Measurements from ENCODE around the gene NRG3.

Gene NRG3

DNA sequence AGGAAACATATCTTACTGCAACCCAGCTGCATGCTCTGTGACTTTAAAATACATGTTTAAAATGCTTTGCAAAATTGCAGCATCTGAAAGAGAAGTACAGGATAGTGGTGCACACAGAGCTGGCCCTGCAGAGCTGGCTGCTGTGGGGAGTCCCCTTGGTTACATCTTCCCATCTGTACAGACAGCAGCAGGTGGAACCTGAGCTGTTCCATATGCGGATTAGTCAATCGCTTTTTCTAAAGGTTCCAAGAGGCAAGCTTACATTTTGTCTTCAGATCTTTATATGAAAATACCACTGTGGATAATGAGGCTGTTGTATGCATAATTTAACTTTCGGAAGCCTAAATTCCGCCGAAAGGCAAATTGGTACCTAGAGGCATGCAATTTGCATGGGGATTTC lies 444.1 kb downstream of the NRG3 start:
- Histone ChIP-seq H3K4me3 (ENCODE audit: low read length) (no peak overlapping the region), H3K27ac (ENCODE audit: low read depth, low read length) (no peak overlapping the region), H3F3A (ENCODE audit: control insufficient read depth, insufficient read depth) (no peaks in the 10 kb centered on the region), H3K9me2 (replicated peaks; ENCODE audit: control insufficient read depth, low read length) (no peaks in the 10 kb centered on the region), H4K20me1 (ENCODE audit: control insufficient read depth, insufficient read depth, low read depth, low read length) (no peaks in the 10 kb centered on the region), H3K4me2 (ENCODE audit: low read length) (no peak overlapping the region), H3K36me3 (ENCODE audit: control insufficient read depth, low read length) (no peaks in the 10 kb centered on the region), H3K9me3 (ENCODE audit: control insufficient read depth, insufficient read depth, low read length) (no peaks in the 10 kb centered on the region), H3K4me1 (ENCODE audit: control insufficient read depth, low read length) (no peaks in the 10 kb centered on the region), H3K79me2 (ENCODE audit: control insufficient read depth, low read length) (no peaks in the 10 kb centered on the region), H3K27me3 (ENCODE audit: control insufficient read depth, low read length) (no peaks in the 10 kb centered on the region)
- TF ChIP-seq, protein P1, sequence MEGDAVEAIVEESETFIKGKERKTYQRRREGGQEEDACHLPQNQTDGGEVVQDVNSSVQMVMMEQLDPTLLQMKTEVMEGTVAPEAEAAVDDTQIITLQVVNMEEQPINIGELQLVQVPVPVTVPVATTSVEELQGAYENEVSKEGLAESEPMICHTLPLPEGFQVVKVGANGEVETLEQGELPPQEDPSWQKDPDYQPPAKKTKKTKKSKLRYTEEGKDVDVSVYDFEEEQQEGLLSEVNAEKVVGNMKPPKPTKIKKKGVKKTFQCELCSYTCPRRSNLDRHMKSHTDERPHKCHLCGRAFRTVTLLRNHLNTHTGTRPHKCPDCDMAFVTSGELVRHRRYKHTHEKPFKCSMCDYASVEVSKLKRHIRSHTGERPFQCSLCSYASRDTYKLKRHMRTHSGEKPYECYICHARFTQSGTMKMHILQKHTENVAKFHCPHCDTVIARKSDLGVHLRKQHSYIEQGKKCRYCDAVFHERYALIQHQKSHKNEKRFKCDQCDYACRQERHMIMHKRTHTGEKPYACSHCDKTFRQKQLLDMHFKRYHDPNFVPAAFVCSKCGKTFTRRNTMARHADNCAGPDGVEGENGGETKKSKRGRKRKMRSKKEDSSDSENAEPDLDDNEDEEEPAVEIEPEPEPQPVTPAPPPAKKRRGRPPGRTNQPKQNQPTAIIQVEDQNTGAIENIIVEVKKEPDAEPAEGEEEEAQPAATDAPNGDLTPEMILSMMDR (IDR thresholded peaks at IDR 0.05; ENCODE audit: low read depth, low read length, poor library complexity, severe bottlenecking): no peak
- TF ChIP-seq EZH2phosphoT487 (IDR thresholded peaks at IDR 0.05; ENCODE audit: borderline replicate concordance, low read length): no peak

DNA sequence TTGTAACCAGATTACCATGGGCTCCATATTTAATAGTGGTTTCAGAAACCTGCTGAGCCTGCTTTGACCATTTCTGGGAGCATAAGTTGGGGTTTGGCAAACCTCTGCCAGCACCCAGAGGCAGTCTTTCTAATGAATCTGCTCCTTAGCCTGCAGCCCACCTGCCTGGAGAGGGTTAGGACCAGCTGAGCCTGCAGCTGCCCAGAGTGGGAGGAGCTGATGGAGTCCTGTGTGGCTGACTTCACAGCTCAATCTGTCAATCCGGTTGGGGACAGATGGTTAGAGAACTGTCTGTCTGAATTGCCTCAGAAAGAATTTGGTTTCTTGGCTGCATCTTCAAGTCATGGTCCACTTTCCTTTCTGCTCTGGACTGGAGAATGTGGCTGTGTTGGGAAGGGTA lies 444.6 kb downstream of the NRG3 start:
- Histone ChIP-seq H3K27ac (ENCODE audit: low read depth, low read length) (no peak overlapping the region), H3K4me1 (ENCODE audit: control insufficient read depth, low read length) (no peaks in the 10 kb centered on the region), H3K4me2 (ENCODE audit: low read length) (no peak overlapping the region), H3K4me3 (ENCODE audit: low read length) (no peak overlapping the region), H3K9me3 (ENCODE audit: control insufficient read depth, insufficient read depth, low read length) (no peaks in the 10 kb centered on the region), H3K36me3 (ENCODE audit: control insufficient read depth, low read length) (no peaks in the 10 kb centered on the region), H3K27me3 (ENCODE audit: control insufficient read depth, low read length) (no peaks in the 10 kb centered on the region), H4K20me1 (ENCODE audit: control insufficient read depth, insufficient read depth, low read depth, low read length) (no peaks in the 10 kb centered on the region), H3F3A (ENCODE audit: control insufficient read depth, insufficient read depth) (no peaks in the 10 kb centered on the region), H3K9me2 (replicated peaks; ENCODE audit: control insufficient read depth, low read length) (no peaks in the 10 kb centered on the region), H3K79me2 (ENCODE audit: control insufficient read depth, low read length) (no peaks in the 10 kb centered on the region)
- TF ChIP-seq EZH2phosphoT487 (IDR thresholded peaks at IDR 0.05; ENCODE audit: borderline replicate concordance, low read length): no peak
- TF ChIP-seq, protein P1 (IDR thresholded peaks at IDR 0.05; ENCODE audit: low read depth, low read length, poor library complexity, severe bottlenecking): no peak

DNA sequence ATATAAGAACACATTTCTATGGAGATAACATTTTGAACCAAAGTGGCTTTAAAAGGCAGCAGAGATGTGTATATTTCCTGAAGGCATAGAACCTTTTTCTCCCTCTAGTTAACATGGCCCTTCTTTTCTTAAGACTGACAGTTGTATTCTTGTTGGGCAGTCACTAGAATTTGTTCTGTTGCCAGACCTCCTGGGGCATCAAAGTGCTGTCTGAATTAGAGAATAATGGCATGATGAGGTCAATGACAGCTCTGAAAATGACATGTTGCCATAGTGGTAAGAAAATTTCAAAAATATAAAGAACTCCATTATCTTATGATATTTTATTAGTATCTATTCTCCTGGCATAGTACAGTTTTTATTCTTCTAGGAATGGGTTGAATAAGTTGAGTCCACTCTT lies 446.7 kb downstream of the NRG3 start:
- H3K9me2 ChIP-seq (replicated peaks; ENCODE audit: control insufficient read depth, low read length): no peaks in the 10 kb centered on the region
- no peaks in the 10 kb centered on the region for H3F3A ChIP-seq (ENCODE audit: control insufficient read depth, insufficient read depth)
- H4K20me1 ChIP-seq (ENCODE audit: control insufficient read depth, insufficient read depth, low read depth, low read length): no peaks in the 10 kb centered on the region
- no peak overlapping the region for H3K27ac ChIP-seq (ENCODE audit: low read depth, low read length)
- H3K4me2 ChIP-seq (ENCODE audit: low read length): no peak overlapping the region
- no peak overlapping the region for H3K4me3 ChIP-seq (ENCODE audit: low read length)
- H3K27me3 ChIP-seq (ENCODE audit: control insufficient read depth, low read length): no peaks in the 10 kb centered on the region
- TF ChIP-seq, protein P1 (IDR thresholded peaks at IDR 0.05; ENCODE audit: low read depth, low read length, poor library complexity, severe bottlenecking): no peak
- no peak for TF ChIP-seq EZH2phosphoT487 (IDR thresholded peaks at IDR 0.05; ENCODE audit: borderline replicate concordance, low read length)
- H3K4me1 ChIP-seq (ENCODE audit: control insufficient read depth, low read length): no peaks in the 10 kb centered on the region
- H3K79me2 ChIP-seq (ENCODE audit: control insufficient read depth, low read length): no peaks in the 10 kb centered on the region
- no peaks in the 10 kb centered on the region for H3K36me3 ChIP-seq (ENCODE audit: control insufficient read depth, low read length)
- H3K9me3 ChIP-seq (ENCODE audit: control insufficient read depth, insufficient read depth, low read length): no peaks in the 10 kb centered on the region

DNA sequence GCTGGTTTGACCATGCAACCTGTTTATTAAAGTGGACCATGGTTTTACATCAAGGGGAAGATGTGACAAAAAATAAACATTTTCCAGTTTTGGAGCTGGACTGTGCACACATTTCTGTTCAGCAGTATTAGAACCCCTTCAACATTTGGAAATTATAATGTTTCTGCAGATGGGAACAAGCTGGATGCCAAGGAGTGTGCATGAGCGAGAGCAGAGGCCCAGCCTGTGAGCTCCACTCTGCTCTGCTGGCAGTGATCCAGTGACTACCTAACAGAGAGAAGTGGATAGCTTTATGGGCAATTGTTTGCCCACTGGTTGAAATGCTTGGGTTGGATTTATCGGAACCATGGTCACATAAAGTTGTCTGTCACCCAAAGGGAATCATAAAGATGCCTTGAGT lies 456.7 kb downstream of the NRG3 start:
- Histone ChIP-seq H3K27me3 (ENCODE audit: control insufficient read depth, low read length) (no peaks in the 10 kb centered on the region), H3K27ac (ENCODE audit: low read depth, low read length) (no peak overlapping the region), H3K36me3 (ENCODE audit: control insufficient read depth, low read length) (no peaks in the 10 kb centered on the region), H3K4me3 (ENCODE audit: low read length) (no peak overlapping the region), H3K9me3 (ENCODE audit: control insufficient read depth, insufficient read depth, low read length) (no peaks in the 10 kb centered on the region), H3K9me2 (replicated peaks; ENCODE audit: control insufficient read depth, low read length) (no peaks in the 10 kb centered on the region), H3K79me2 (ENCODE audit: control insufficient read depth, low read length) (no peaks in the 10 kb centered on the region), H4K20me1 (ENCODE audit: control insufficient read depth, insufficient read depth, low read depth, low read length) (no peaks in the 10 kb centered on the region), H3F3A (ENCODE audit: control insufficient read depth, insufficient read depth) (no peaks in the 10 kb centered on the region), H3K4me2 (ENCODE audit: low read length) (no peak overlapping the region), H3K4me1 (ENCODE audit: control insufficient read depth, low read length) (no peaks in the 10 kb centered on the region)
- TF ChIP-seq, protein P1 (IDR thresholded peaks at IDR 0.05; ENCODE audit: low read depth, low read length, poor library complexity, severe bottlenecking): no peak
- no peak for TF ChIP-seq EZH2phosphoT487 (IDR thresholded peaks at IDR 0.05; ENCODE audit: borderline replicate concordance, low read length)

Data from DOHH2 (cell line).